ENCODE measurements around the gene INKA1. TPM values are rescaled to one million over a fixed set of nuclear protein-coding genes. Genes with fewer than 3 reads are reported as not detected.

The INKA1 gene
- 3.4 TPM for total RNA-seq

GRCh38 chr3:49802719-49803464, at the start of gene INKA1:
INKA1 (plus strand) TSS chr3:49803261; CDS start chr3:49803393, 132 bp downstream.

GRCh38 chr3:49786357-49787181, 16.5 kb upstream of the INKA1 start, which contains the start of gene IP6K1:
IP6K1 (minus strand) TSS chr3:49786542; CDS start chr3:49748040, 38,502 bp downstream.

GRCh38 chr3:49799761-49800160, 3.3 kb upstream of the INKA1 start, which contains the start of gene CDHR4:
CDHR4 (minus strand) TSS chr3:49799873; CDS start chr3:49799812, 61 bp downstream.

GRCh38 chr3:49813497-49814174, 10.6 kb downstream of the INKA1 start, which contains the start of gene UBA7:
UBA7 (minus strand) TSS chr3:49813953; CDS start chr3:49813787, 166 bp downstream.

Other genes with a start within 250 kb of the INKA1 start
- gene BSN, start 248.8 kb upstream of the INKA1 start, total RNA-seq, result 14.3 TPM
- gene APEH, start 128.9 kb upstream of the INKA1 start, total RNA-seq, result 79.7 TPM
- gene MST1, start 113.8 kb upstream of the INKA1 start, total RNA-seq, result 12.4 TPM
- gene RNF123, start 113.7 kb upstream of the INKA1 start, total RNA-seq, result 31.6 TPM
- not detected for gene AMIGO3, start 83.6 kb upstream of the INKA1 start, total RNA-seq
- gene GMPPB, start 79.3 kb upstream of the INKA1 start, total RNA-seq, result 19.8 TPM
- 68.8 TPM for gene IP6K1, start 16.7 kb upstream of the INKA1 start, total RNA-seq
- not detected for gene CDHR4, start 3.4 kb upstream of the INKA1 start, total RNA-seq
- 28.0 TPM for gene UBA7, start 10.7 kb downstream of the INKA1 start, total RNA-seq
- gene TRAIP, start 53.3 kb downstream of the INKA1 start, total RNA-seq, result 3.8 TPM
- gene CAMKV, start 66.6 kb downstream of the INKA1 start, total RNA-seq, result 10.6 TPM
- 1.8 TPM for gene MST1R, start 100.6 kb downstream of the INKA1 start, total RNA-seq
- 8.0 TPM for gene MON1A, start 126.5 kb downstream of the INKA1 start, total RNA-seq
- gene RBM6, start 136.9 kb downstream of the INKA1 start, total RNA-seq, result 173 TPM